Duodenal mucosa (tissue), 2 donors: ENCODE data around the gene CD82.
A peak's percentile ranks its signal among the peaks of the same experiment; 100 is the strongest.
"Not testable (repeated sequence)": the region's sequence is repeated elsewhere in the genome, so short reads cannot be mapped to it uniquely, and the experiment has no call there.

ENCODE experiments used
- H3K27ac ChIP-seq: one replicate; pipeline ENCODE4 v1.7.0; 2013; ENCODE audit warnings: low read depth, low read length
- H3K27me3 ChIP-seq, 2 donors: one replicate each; pipeline ENCODE4 v1.7.0; 2013; ENCODE audit warnings: low read length in 2 of 2, control low read depth in 1 of 2; ENCODE audit not compliant: insufficient read depth in 2 of 2, control insufficient read depth in 1 of 2
- H3K36me3 ChIP-seq, 2 donors: one replicate each; pipeline ENCODE4 v1.7.0; 2013; ENCODE audit warnings: low read length in 2 of 2, control low read depth in 1 of 2; ENCODE audit not compliant: insufficient read depth in 2 of 2, control insufficient read depth in 1 of 2
- H3K4me1 ChIP-seq, 2 donors: one replicate each; pipeline ENCODE4 v1.7.0; 2013; ENCODE audit warnings: low read length in 2 of 2, control low read depth in 1 of 2; ENCODE audit not compliant: insufficient read depth in 2 of 2, control insufficient read depth in 1 of 2
- H3K4me3 ChIP-seq, 2 donors: one replicate each; pipeline ENCODE4 v1.7.0; 2013; ENCODE audit warnings: low read length in 2 of 2, low read depth in 1 of 2
- H3K9ac ChIP-seq, 2 donors: one replicate each; pipeline ENCODE4 v1.7.0; 2013; ENCODE audit warnings: low read length in 2 of 2, low read depth in 1 of 2
- H3K9me3 ChIP-seq, 2 donors: one replicate each; pipeline ENCODE4 v1.7.0; 2013; ENCODE audit warnings: low read length in 2 of 2, control low read depth in 1 of 2; ENCODE audit not compliant: control insufficient read depth in 1 of 2

CD82 gene

GRCh38 chr11:44548032-44548695 is 17.3 kb upstream of the CD82 start:
- H3K27ac ChIP-seq: no peak overlapping the region
- no peak overlapping the region for H3K4me3 ChIP-seq
- H3K4me1 ChIP-seq: peaks cover 0 to 4% of the 10 kb centered on the region in 2 donors

GRCh38 chr11:44548961-44549749 is 16.3 kb upstream of the CD82 start:
- not testable (repeated sequence) for H3K27me3 ChIP-seq, H3K4me3 ChIP-seq, H3K36me3 ChIP-seq, H3K9ac ChIP-seq, H3K27ac ChIP-seq, H3K4me1 ChIP-seq, H3K9me3 ChIP-seq

More at GRCh38 chr11:44548032-44548695, 17.3 kb upstream of the CD82 start:
- H3K9ac ChIP-seq: no peak overlapping the region
- H3K27me3 ChIP-seq: no peaks in the 10 kb centered on the region
- H3K36me3 ChIP-seq: no peaks in the 10 kb centered on the region
- no peaks in the 10 kb centered on the region for H3K9me3 ChIP-seq

- Histone ChIP-seq H3K4me3 (no peak overlapping the region), H3K9ac (no peak overlapping the region), H3K27me3 (no peaks in the 10 kb centered on the region), H3K9me3 (no peaks in the 10 kb centered on the region), H3K27ac (no peak overlapping the region), H3K4me1 (peaks cover 0 to 4% of the 10 kb centered on the region in 2 donors), H3K36me3 (no peaks in the 10 kb centered on the region)
Measured at GRCh38 chr11:44550123-44550522, 15.3 kb upstream of the CD82 start.

- peaks cover 0 to 4% of the 10 kb centered on the region in 2 donors for H3K4me1 ChIP-seq
- no peak overlapping the region for H3K27ac ChIP-seq
- H3K9me3 ChIP-seq: no peaks in the 10 kb centered on the region
- no peaks in the 10 kb centered on the region for H3K36me3 ChIP-seq
- H3K27me3 ChIP-seq: no peaks in the 10 kb centered on the region
- H3K9ac ChIP-seq: no peak overlapping the region
- no peak overlapping the region for H3K4me3 ChIP-seq
Measured at GRCh38 chr11:44551456-44552139, 13.9 kb upstream of the CD82 start.

- H3K4me3 ChIP-seq: no peak overlapping the region
- H3K27me3 ChIP-seq: no peaks in the 10 kb centered on the region
- no peaks in the 10 kb centered on the region for H3K9me3 ChIP-seq
- H3K36me3 ChIP-seq: no peaks in the 10 kb centered on the region
- H3K4me1 ChIP-seq: peaks cover 13 to 16% of the 10 kb centered on the region in 2 donors
- no peak overlapping the region for H3K27ac ChIP-seq
- no peak overlapping the region for H3K9ac ChIP-seq
Measured at GRCh38 chr11:44555031-44555800, 10.2 kb upstream of the CD82 start.

- H3K9me3 ChIP-seq: no peaks in the 10 kb centered on the region
- H3K36me3 ChIP-seq: no peaks in the 10 kb centered on the region
- peaks cover 13 to 14% of the 10 kb centered on the region in 2 donors for H3K4me1 ChIP-seq
- no peak overlapping the region for H3K9ac ChIP-seq
- H3K27ac ChIP-seq: no peak overlapping the region
- H3K27me3 ChIP-seq: no peaks in the 10 kb centered on the region
- no peak overlapping the region for H3K4me3 ChIP-seq
Measured at GRCh38 chr11:44556735-44557409, 8.6 kb upstream of the CD82 start.

GRCh38 chr11:44557464-44557863 is 8.0 kb upstream of the CD82 start:
- Histone ChIP-seq H3K4me3 (no peak overlapping the region), H3K4me1 (peaks cover 13 to 14% of the 10 kb centered on the region in 2 donors), H3K36me3 (no peaks in the 10 kb centered on the region), H3K9ac (no peak overlapping the region), H3K27me3 (no peaks in the 10 kb centered on the region), H3K27ac (no peak overlapping the region), H3K9me3 (no peaks in the 10 kb centered on the region)

GRCh38 chr11:44559207-44559939 is 6.1 kb upstream of the CD82 start:
- Histone ChIP-seq H3K27me3 (no peaks in the 10 kb centered on the region), H3K36me3 (no peaks in the 10 kb centered on the region), H3K4me1 (peaks cover 27 to 30% of the 10 kb centered on the region in 2 donors), H3K27ac (no peak overlapping the region), H3K9ac (peak overlapping the region in 1 of 2 donors; percentile 35), H3K4me3 (peak overlapping the region in 1 of 2 donors; percentile 7), H3K9me3 (no peaks in the 10 kb centered on the region)

- H3K4me3 ChIP-seq: not testable (repeated sequence)
Measured at GRCh38 chr11:44559940-44560300, 5.5 kb upstream of the CD82 start.

More at GRCh38 chr11:44559940-44560300, 5.5 kb upstream of the CD82 start:
- peaks cover 31 to 35% of the 10 kb centered on the region in 2 donors for H3K4me1 ChIP-seq
- H3K9ac ChIP-seq, H3K27me3 ChIP-seq, H3K36me3 ChIP-seq, H3K27ac ChIP-seq, H3K9me3 ChIP-seq: not testable (repeated sequence)
